SH-SY5Y (cell line): ENCODE data around the gene DPF1.

Source experiments
- GATA2 ChIP-seq: IDR thresholded peaks from 2 replicates; pipeline ENCODE4 v1.6.1; 2011; ENCODE audit warnings: mild to moderate bottlenecking, low read depth, low read length
- GATA3 ChIP-seq: IDR thresholded peaks from 2 replicates; pipeline ENCODE4 v1.6.1; 2011; ENCODE audit warnings: low read depth, mild to moderate bottlenecking, low read length, moderate library complexity

GRCh38 chr19:38216785-38217641, 7.0 kb downstream of the DPF1 start:
- TF ChIP-seq GATA2 = no peak
- TF ChIP-seq GATA3 = no peak
